ENCODE data around the gene KATNAL2. TPM values are rescaled to one million over a fixed set of nuclear protein-coding genes. Genes with fewer than 3 reads are reported as not detected.

Gene KATNAL2
- total and polyA plus RNA-seq, 10 of the 15 experiments (the other 5 are each of a cell fraction or from before 2014, with no cell fraction given) = 0.20 to 2.4 (median 1.7) TPM

- TF ChIP-seq ASH2L (IDR thresholded peaks at IDR 0.05; ENCODE audit: borderline replicate concordance, low read depth) (no peak), POLR2AphosphoS5 (IDR thresholded peaks at IDR 0.05; ENCODE audit: low read length) (no peak), ZBTB40 (IDR thresholded peaks at IDR 0.05; ENCODE audit: borderline replicate concordance) (no peak), RELA (IDR thresholded peaks at IDR 0.05; ENCODE audit: borderline replicate concordance, partially characterized antibody) (no peak), ZNF687 (IDR thresholded peaks at IDR 0.05) (no peak)
These were observed 7.9 kb upstream of the KATNAL2 start (continued) for GRCh38 chr18:46909497-46909896.
